CD4-positive, alpha-beta memory T cell (primary cell): Measurements from ENCODE around the gene SYNGR3. TPM values are rescaled to one million over a fixed set of nuclear protein-coding genes. Genes with fewer than 3 reads are reported as not detected.

ENCODE experiments used
- CTCF ChIA-PET: fragments of 350-600 bp; sonication (Branson Sonifier 250); formaldehyde crosslinking; loops from one replicate; lab custom pipeline; 2021; ENCODE audit warnings: inconsistent platforms; ENCODE audit not compliant: partially characterized antibody; lab: Charles Lee
- POLR2A ChIA-PET: fragments of 350-600 bp; sonication (Branson Sonifier 250); formaldehyde crosslinking; loops from one replicate; lab custom pipeline; 2021; ENCODE audit not compliant: partially characterized antibody; lab: Charles Lee
- DNase-seq, 5 donors: peaks; one replicate each; pipeline versions ENCODE4 v3.0.0 to v3.0.0-alpha.2; 2020 to 2022; ENCODE audit warnings: mixed read lengths in 1 of 5
- H3K27ac ChIP-seq: one replicate; pipeline ENCODE4 v1.7.0; 2013; ENCODE audit warnings: low read depth, low read length
- H3K27me3 ChIP-seq: 2 replicates; pipeline ENCODE4 v1.7.0; 2013; ENCODE audit warnings: mild to moderate bottlenecking, low read length, moderate library complexity; ENCODE audit not compliant: insufficient read depth
- H3K36me3 ChIP-seq: 2 replicates; pipeline ENCODE4 v1.7.0; 2013; ENCODE audit warnings: mild to moderate bottlenecking, low read length, moderate library complexity; ENCODE audit not compliant: insufficient read depth
- H3K4me1 ChIP-seq: 2 replicates; pipeline ENCODE4 v1.7.0; 2013; ENCODE audit warnings: mild to moderate bottlenecking, low read length, moderate library complexity; ENCODE audit not compliant: insufficient read depth
- H3K4me3 ChIP-seq, 2 donors: one replicate each; pipeline ENCODE4 v1.7.0; 2013; ENCODE audit warnings: low read length in 2 of 2, mild to moderate bottlenecking in 1 of 2
- H3K9me3 ChIP-seq, 2 donors: one replicate each; pipeline ENCODE4 v1.7.0; 2013; ENCODE audit warnings: low read length in 2 of 2, control low read depth in 1 of 2; ENCODE audit not compliant: control insufficient read depth in 1 of 2
- H3K27ac Mint-ChIP-seq, 7 donors: one replicate each; pipeline ENCODE4 v1.8.0; 2020 to 2021; ENCODE audit warnings: mixed read lengths in 7 of 7, mild to moderate bottlenecking in 6 of 7, inconsistent platforms in 3 of 7, moderate library complexity in 3 of 7
- H3K27me3 Mint-ChIP-seq, 2 donors: one replicate each; pipeline ENCODE4 v1.8.0; 2020 to 2021; ENCODE audit warnings: mixed read lengths in 2 of 2
- H3K36me3 Mint-ChIP-seq, 2 donors: one replicate each; pipeline ENCODE4 v1.8.0; 2020 to 2021; ENCODE audit warnings: mixed read lengths in 2 of 2, inconsistent platforms in 1 of 2, mild to moderate bottlenecking in 1 of 2
- H3K4me1 Mint-ChIP-seq, 4 donors: one replicate each; pipeline ENCODE4 v1.8.0; 2020 to 2021; ENCODE audit warnings: mixed read lengths in 4 of 4, mild to moderate bottlenecking in 1 of 4
- H3K4me3 Mint-ChIP-seq, 8 donors: one replicate each; pipeline ENCODE4 v1.8.0; 2020 to 2021; ENCODE audit warnings: mixed read lengths in 8 of 8, mild to moderate bottlenecking in 7 of 8, moderate library complexity in 6 of 8, inconsistent platforms in 3 of 8
- H3K9me3 Mint-ChIP-seq, 8 donors: one replicate each; pipeline ENCODE4 v1.8.0; 2020 to 2021; ENCODE audit warnings: mixed read lengths in 8 of 8, mild to moderate bottlenecking in 5 of 8, inconsistent platforms in 3 of 8, moderate library complexity in 1 of 8
- intact Hi-C: fragments of 100-400 bp; cut with micrococcal nuclease; formaldehyde crosslinking; loops from one replicate; pipeline ENCODE4 v1.15.1; 2023
- polyA plus RNA-seq, 2 donors: library from polyadenylated mRNA; unstranded; fragments of 300-500 nt; fragmentation: Illumina TruSeq; gene quantifications; one replicate each; pipeline ENCODE4 v1.2.3, GENCODE V29; 2021
- total RNA-seq, 2 experiments: library from RNA; stranded (reverse); gene quantifications; one replicate each; pipeline ENCODE4 v1.2.3, GENCODE V29; 2021

SYNGR3 gene
- total and polyA plus RNA-seq, 4 experiments from 2014 or later, result 0.50 to 2.2 (median 1.6) TPM

GRCh38 chr16:1942810-1943726 is 46.7 kb upstream of the SYNGR3 start, which contains the start of gene MSRB1:
MSRB1 (minus strand) TSS chr16:1943199; CDS start chr16:1943156, 43 bp downstream.
- peak within 1 kb of the TSS; percentile 82 to 91 (median 86) for H3K4me3 Mint-ChIP-seq

DNA sequence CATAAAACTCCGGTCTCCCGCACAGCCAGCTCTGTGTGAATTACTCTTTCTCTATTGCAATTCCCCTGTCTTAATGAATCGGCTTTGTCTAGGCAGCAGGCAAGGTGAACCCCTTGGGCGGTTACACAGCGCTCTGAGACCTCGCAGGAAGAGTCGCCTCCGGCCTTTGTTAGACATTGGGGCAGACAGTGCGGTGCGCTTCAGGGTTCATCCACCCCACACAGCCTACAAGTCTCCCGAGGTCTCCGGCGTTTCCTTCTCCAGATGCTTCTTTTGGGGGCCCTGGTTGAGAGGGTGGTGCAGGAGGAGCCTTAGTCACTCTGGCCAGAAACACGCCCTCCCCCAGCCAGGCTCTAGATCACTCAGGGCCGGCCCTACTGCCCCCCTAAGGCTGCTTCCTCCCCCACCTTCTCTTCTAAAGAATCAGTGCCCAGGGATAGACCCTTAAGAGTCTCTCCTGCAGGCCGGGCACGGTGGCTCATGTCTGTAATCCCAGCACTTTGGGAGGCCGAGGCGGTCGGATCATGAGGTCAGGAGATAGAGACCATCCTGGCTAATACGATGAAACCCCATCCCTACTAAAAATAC is 45.1 kb upstream of the SYNGR3 start:
- intact Hi-C loops, result loop anchor here (5.0 kb wide), 3 partner anchors 48 to 452 kb away; partner anchors contain the start of genes CRAMP1, IFT140 and TELO2
- POLR2A ChIA-PET, result interaction anchor here (2.0 to 4.6 kb wide), 4 partner anchors 17 to 211 kb away, joined by 7 to 34 read pairs (median 14); partner anchors contain the start of genes RPS2 and TRAF7
- CTCF ChIA-PET, result no interaction called here

More at GRCh38 chr16:1942810-1943726, 46.7 kb upstream of the SYNGR3 start, which contains the start of gene MSRB1:
- intact Hi-C loops, result loop anchor here (1.0 to 5.0 kb wide), 6 partner anchors 16 to 634 kb away; partner anchors contain the start of genes CRAMP1, IFT140, NDUFB10 and TELO2
- CTCF ChIA-PET, result interaction anchor here (1.0 kb wide), 2 partner anchors 10 to 22 kb away, joined by 3 to 4 read pairs; partner anchors contain the start of gene RPS2
- H3K36me3 Mint-ChIP-seq, result peaks cover 0 to 10% of the 10 kb centered on the region in 2 donors
- no peaks in the 10 kb centered on the region for H3K27me3 Mint-ChIP-seq
- Histone ChIP-seq H3K9me3 (no peaks in the 10 kb centered on the region), H3K27me3 (no peaks in the 10 kb centered on the region), H3K4me3 (peak within 1 kb of the TSS; percentile 52 to 90), H3K27ac (peak within 1 kb of the TSS; percentile 58), H3K36me3 (peaks cover 13% of the 10 kb centered on the region), H3K4me1 (peaks cover 21% of the 10 kb centered on the region)
- POLR2A ChIA-PET, result interaction anchor here (0.6 to 4.6 kb wide), 20 partner anchors 9 to 1775 kb away, joined by 3 to 34 read pairs (median 4); partner anchors contain the start of genes FAHD1, HAGH, NDUFB10 and NUBP2
- peak; percentile 97 to 99 (median 98) for DNase-seq
- peaks cover 0 to 26% (median 7%) of the 10 kb centered on the region in 4 donors for H3K4me1 Mint-ChIP-seq
- no peaks in the 10 kb centered on the region for H3K9me3 Mint-ChIP-seq
- peak within 1 kb of the TSS; percentile 64 to 91 (median 70) for H3K27ac Mint-ChIP-seq

GRCh38 chr16:1945559-1946391 is 44.0 kb upstream of the SYNGR3 start:
- no peak for DNase-seq
- H3K4me3 ChIP-seq, result no peak overlapping the region
- no peaks in the 10 kb centered on the region for H3K27me3 Mint-ChIP-seq
- CTCF ChIA-PET, result no interaction called here
- H3K36me3 Mint-ChIP-seq, result no peaks in the 10 kb centered on the region
- no peaks in the 10 kb centered on the region for H3K9me3 ChIP-seq
- intact Hi-C loops, result no loop called here
- peaks cover 21% of the 10 kb centered on the region for H3K4me1 ChIP-seq
- POLR2A ChIA-PET, result interaction anchor here (2.1 kb wide), 1 partner anchor 19 kb away, joined by 11 read pairs; the partner anchor contains the start of gene RPS2
- H3K27ac ChIP-seq, result no peak overlapping the region
- peaks cover 0 to 26% (median 7%) of the 10 kb centered on the region in 4 donors for H3K4me1 Mint-ChIP-seq
- no peaks in the 10 kb centered on the region for H3K36me3 ChIP-seq
- H3K4me3 Mint-ChIP-seq, result no peak overlapping the region
- no peaks in the 10 kb centered on the region for H3K27me3 ChIP-seq
- no peak overlapping the region for H3K27ac Mint-ChIP-seq
- H3K9me3 Mint-ChIP-seq, result no peaks in the 10 kb centered on the region

More for the DNA sequence above, 45.1 kb upstream of the SYNGR3 start:
- peaks cover 0 to 26% (median 7%) of the 10 kb centered on the region in 4 donors for H3K4me1 Mint-ChIP-seq
- peak overlapping the region in 6 of 8 donors; percentile 33 to 83 (median 62) for H3K4me3 Mint-ChIP-seq
- Histone ChIP-seq H3K27ac (no peak overlapping the region), H3K9me3 (no peaks in the 10 kb centered on the region), H3K4me1 (peaks cover 21% of the 10 kb centered on the region), H3K4me3 (no peak overlapping the region), H3K27me3 (no peaks in the 10 kb centered on the region), H3K36me3 (peaks cover 5% of the 10 kb centered on the region)
- no peak for DNase-seq
- H3K36me3 Mint-ChIP-seq, result no peaks in the 10 kb centered on the region
- no peaks in the 10 kb centered on the region for H3K9me3 Mint-ChIP-seq
- H3K27ac Mint-ChIP-seq, result peak overlapping the region in 3 of 7 donors; percentile 30 to 90 (median 69)
- no peaks in the 10 kb centered on the region for H3K27me3 Mint-ChIP-seq

GRCh38 chr16:1946495-1947368 is 43.0 kb upstream of the SYNGR3 start:
- no peak overlapping the region for H3K4me3 ChIP-seq
- DNase-seq, result no peak
- no peaks in the 10 kb centered on the region for H3K36me3 ChIP-seq
- Mint-ChIP-seq H3K9me3 (no peaks in the 10 kb centered on the region), H3K4me1 (peaks cover 0 to 21% (median 6%) of the 10 kb centered on the region in 4 donors), H3K27me3 (no peaks in the 10 kb centered on the region), H3K36me3 (no peaks in the 10 kb centered on the region), H3K27ac (no peak overlapping the region), H3K4me3 (no peak overlapping the region)
- no peak overlapping the region for H3K27ac ChIP-seq
- H3K27me3 ChIP-seq, result no peaks in the 10 kb centered on the region
- peaks cover 15% of the 10 kb centered on the region for H3K4me1 ChIP-seq
- CTCF ChIA-PET, result no interaction called here
- intact Hi-C loops, result no loop called here
- POLR2A ChIA-PET, result interaction anchor here (2.1 kb wide), 1 partner anchor 18 kb away, joined by 11 read pairs; the partner anchor contains the start of gene RPS2
- no peaks in the 10 kb centered on the region for H3K9me3 ChIP-seq

- intact Hi-C loops, result no loop called here
Observed at GRCh38 chr16:1947369-1947670, 42.5 kb upstream of the SYNGR3 start.

DNA sequence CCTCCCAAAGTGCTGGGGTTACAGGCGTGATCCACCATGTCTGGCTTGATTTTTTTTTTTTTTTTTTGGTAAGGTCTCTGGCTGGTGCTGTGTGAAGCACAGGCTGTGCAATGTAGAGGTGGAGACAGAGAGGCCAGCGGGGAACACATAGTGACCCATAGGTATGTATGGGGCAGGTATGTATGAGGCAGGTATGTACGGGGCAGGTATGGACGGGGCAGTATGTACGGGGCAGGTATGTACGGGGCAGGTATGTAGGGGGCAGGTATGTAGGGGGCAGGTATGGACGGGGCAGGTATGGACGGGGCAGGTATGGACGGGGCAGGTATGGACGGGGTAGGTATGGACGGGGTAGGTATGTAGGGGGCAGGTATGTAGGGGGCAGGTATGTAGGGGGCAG is 40.3 kb upstream of the SYNGR3 start:
- DNase-seq, result no peak
- Histone ChIP-seq H3K4me1 (no peaks in the 10 kb centered on the region), H3K27ac (no peak overlapping the region), H3K27me3 (no peaks in the 10 kb centered on the region), H3K4me3 (no peak overlapping the region), H3K9me3 (no peaks in the 10 kb centered on the region), H3K36me3 (no peaks in the 10 kb centered on the region)
- Mint-ChIP-seq H3K4me3 (no peak overlapping the region), H3K36me3 (no peaks in the 10 kb centered on the region), H3K27ac (no peak overlapping the region), H3K27me3 (no peaks in the 10 kb centered on the region), H3K9me3 (no peaks in the 10 kb centered on the region), H3K4me1 (peaks cover 0 to 2% (median 0%) of the 10 kb centered on the region in 4 donors)
- ChIA-PET CTCF (interaction anchor here (0.7 kb wide), 1 partner anchor 533 kb away, joined by 3 read pairs; no protein-coding TSS in a partner anchor), POLR2A (no interaction called here)
- intact Hi-C loops, result no loop called here

More at GRCh38 chr16:1947369-1947670, 42.5 kb upstream of the SYNGR3 start:
- H3K9me3 Mint-ChIP-seq, result no peaks in the 10 kb centered on the region
- POLR2A ChIA-PET, result interaction anchor here (0.6 kb wide), 1 partner anchor 208 kb away, joined by 3 read pairs; no protein-coding TSS in a partner anchor
- no peak for DNase-seq
- no peak overlapping the region for H3K27ac Mint-ChIP-seq
- H3K4me1 ChIP-seq, result peaks cover 10% of the 10 kb centered on the region
- H3K4me3 ChIP-seq, result no peak overlapping the region
- H3K4me1 Mint-ChIP-seq, result peaks cover 0 to 15% (median 5%) of the 10 kb centered on the region in 4 donors
- no peak overlapping the region for H3K27ac ChIP-seq
- H3K27me3 Mint-ChIP-seq, result no peaks in the 10 kb centered on the region
- no peaks in the 10 kb centered on the region for H3K36me3 Mint-ChIP-seq
- no peaks in the 10 kb centered on the region for H3K27me3 ChIP-seq
- no peaks in the 10 kb centered on the region for H3K9me3 ChIP-seq
- H3K4me3 Mint-ChIP-seq, result no peak overlapping the region
- CTCF ChIA-PET, result no interaction called here
- no peaks in the 10 kb centered on the region for H3K36me3 ChIP-seq
